HG02610 (cell line): Measurements from ENCODE around the gene DNAH11.

Experiments used
- ATAC-seq: cut with Tn5 transposase; IDR thresholded peaks from one replicate; pipeline ENCODE4 v1.9.1; 2021; ENCODE audit warnings: mild to moderate bottlenecking, moderate library complexity; ENCODE audit not compliant: unreplicated experiment

DNAH11 gene

DNA sequence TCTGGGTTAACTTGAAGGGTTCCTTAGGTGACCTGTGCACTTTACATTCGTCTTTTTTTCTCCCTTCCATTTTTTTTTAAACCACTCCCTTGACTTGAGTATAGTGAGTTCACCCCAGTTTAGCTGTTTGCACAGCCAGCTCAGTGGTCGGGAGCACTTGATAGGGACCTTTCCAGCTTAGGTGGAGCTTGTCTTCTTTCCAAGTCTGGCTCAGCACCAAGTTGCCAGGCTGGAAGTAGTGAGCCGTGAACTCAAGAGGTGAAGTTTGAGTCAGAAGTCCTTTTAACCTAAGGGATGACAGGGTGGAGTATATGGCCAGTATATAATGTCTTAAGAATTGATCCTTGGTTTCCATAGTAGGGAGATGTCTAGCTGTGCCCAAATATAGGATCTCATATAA lies 7.2 kb downstream of the DNAH11 start:
- ATAC-seq = no peak

GRCh38 chr7:21550821-21551531 lies 8.1 kb downstream of the DNAH11 start:
- ATAC-seq = no peak

- ATAC-seq = no peak
Observed at GRCh38 chr7:21562385-21562784, 19.5 kb downstream of the DNAH11 start.

DNA sequence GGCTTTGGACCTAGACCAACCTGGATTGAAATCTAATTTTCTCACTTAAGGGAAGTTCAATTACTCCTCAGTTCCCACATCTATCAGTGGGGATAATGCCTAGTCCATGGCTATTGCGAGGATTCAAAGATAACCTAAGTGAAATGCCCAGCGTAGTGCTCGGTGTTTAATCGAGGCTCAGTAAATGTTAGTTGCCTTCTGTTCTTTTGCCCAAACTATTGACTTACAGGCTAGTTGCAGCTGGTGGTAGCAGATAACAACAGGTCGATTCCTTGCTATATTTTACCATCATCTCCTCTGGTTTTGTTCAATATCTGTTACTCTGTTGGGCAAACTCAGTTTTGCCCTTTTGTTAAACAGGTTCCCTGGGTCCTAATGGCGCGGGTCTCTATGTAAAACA lies 22.8 kb downstream of the DNAH11 start:
- ATAC-seq = no peak

GRCh38 chr7:21566094-21566493 lies 23.3 kb downstream of the DNAH11 start:
- no peak for ATAC-seq

DNA sequence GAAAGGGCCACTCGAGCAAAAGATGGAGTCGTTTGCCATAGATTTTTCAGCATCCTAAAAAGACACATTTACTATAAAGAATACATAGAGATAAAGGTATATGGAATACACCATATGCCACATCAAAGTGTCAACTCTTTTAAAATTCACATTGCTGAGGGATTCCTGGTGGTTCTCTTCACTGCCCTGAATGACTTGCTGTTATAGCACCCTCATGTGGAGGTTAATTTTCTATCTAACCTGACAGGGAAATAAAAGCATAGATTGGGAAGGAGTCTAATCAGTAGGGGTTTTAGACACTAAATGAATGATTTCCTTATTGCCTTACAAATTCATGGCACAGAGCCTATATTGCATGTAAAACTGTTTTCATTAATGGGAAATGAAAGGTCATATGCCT lies 25.9 kb downstream of the DNAH11 start:
- no peak for ATAC-seq

GRCh38 chr7:21572331-21573313 lies 29.8 kb downstream of the DNAH11 start:
- ATAC-seq = no peak

DNA sequence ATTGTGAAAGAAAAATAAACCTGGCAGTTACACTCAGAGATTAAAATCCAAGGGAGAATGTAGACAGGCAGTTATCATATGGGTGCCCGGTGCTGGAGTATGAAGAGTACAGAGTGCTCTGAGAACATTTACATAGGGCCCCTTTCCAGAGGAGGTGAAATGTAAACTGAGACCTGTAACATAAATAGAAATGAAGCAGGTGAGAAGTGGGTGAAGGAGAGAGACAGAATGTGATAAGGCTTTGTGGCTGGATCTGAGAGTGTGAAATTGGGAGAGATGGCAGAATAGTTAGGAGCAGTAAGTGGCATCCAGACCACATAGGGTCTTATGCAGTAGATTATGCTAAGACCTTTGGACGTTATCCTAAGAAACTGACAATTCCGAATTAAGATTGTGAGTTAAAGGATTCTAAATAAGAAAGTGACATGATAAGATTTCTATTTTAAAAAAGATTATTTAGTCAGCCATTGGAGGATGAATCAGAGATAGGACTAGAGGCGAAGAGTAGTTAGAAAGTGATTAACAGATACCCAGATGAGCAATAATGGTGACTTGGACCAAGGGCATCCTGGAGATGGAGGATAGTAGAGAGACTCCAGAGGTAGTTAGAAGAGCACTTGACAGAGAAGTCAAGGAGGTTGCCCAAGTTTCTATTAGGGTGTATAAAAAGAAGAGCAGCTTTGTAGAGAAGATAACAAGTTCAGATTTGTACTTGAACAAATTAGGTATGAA lies 36.7 kb downstream of the DNAH11 start:
- ATAC-seq = peak; percentile 56

GRCh38 chr7:21580073-21580521 lies 37.3 kb downstream of the DNAH11 start:
- ATAC-seq = peak; percentile 60

- ATAC-seq = no peak
Observed at GRCh38 chr7:21585070-21585724, 42.4 kb downstream of the DNAH11 start.

GRCh38 chr7:21587139-21587784 lies 44.4 kb downstream of the DNAH11 start:
- ATAC-seq = no peak

GRCh38 chr7:21596801-21597200 lies 54.0 kb downstream of the DNAH11 start:
- ATAC-seq = no peak

- ATAC-seq = no peak
Observed at GRCh38 chr7:21603462-21603861, 60.6 kb downstream of the DNAH11 start.

DNA sequence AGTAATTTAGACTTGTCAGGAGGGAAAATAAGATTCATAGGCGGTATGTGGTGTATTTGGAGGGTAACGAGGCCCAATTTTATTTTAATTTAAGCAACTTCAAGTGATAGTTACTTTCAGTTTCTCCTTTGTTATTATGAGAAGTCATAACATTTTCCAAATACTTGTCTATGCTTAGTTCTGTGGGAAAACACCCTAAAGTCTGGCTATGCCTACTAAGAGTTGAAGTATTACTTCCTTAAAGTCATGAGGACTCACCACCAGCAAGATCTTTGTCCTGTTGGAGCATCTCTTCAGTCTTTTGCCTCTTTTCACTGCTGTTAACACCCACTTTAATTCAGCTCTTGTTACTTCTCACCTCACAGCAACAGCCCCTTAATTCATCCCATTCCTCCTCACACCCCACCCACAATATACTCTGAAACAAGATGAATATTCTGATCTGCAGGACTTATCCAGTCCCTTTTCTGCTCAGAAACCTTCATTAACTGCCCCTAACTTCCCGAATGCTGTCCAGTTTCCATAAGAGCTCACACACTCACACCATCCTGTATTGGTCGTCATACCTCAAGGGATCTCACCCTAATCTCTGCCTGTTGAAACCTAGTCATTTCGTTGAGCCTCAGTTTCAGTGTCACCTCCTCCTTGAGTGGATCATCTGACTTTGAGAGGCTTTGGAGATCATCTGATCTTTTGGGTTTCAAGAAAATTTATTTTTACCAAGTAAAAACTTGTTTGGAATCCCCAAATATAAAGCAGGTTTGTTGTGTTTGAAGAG lies 61.3 kb downstream of the DNAH11 start:
- no peak for ATAC-seq

GRCh38 chr7:21605008-21605585 lies 62.3 kb downstream of the DNAH11 start:
- no peak for ATAC-seq

DNA sequence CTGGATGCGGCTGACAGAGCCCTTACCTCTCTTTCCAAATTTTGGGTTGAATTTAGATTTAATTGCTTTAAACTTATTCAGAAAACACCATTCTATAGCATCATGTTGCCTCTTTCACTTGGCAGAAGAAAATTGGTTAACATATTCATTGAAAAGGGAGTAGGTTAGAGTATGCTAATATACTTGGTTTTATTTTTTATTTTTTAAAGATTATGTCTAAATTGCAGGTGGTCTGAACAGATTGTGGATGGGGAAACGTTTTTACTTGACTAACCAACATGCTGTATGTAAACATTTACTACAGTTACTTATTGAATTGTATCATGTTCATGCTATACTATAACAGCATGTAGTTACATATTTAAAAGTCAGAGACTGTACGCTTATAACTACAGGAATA lies 65.6 kb downstream of the DNAH11 start:
- ATAC-seq = no peak

GRCh38 chr7:21611129-21611528 lies 68.3 kb downstream of the DNAH11 start:
- ATAC-seq = no peak

- ATAC-seq = no peak
Observed at GRCh38 chr7:21616091-21616490, 73.3 kb downstream of the DNAH11 start.

GRCh38 chr7:21616796-21617436 lies 74.1 kb downstream of the DNAH11 start:
- no peak for ATAC-seq
